K562 (cell line): ENCODE data around the gene RGN.

ENCODE experiments used
- HNRNPL ChIP-seq: fragments of 200-400 bp; formaldehyde crosslinking; IDR thresholded peaks from 2 replicates; pipeline ENCODE4 v1.6.1; 2017; ENCODE audit warnings: low read depth, mild to moderate bottlenecking, low read length
- RBFOX2 ChIP-seq: fragments of 200-400 bp; formaldehyde crosslinking; IDR thresholded peaks from 2 replicates; pipeline ENCODE4 v1.6.1; 2017; ENCODE audit warnings: low read depth, mild to moderate bottlenecking, low read length, moderate library complexity
- SMARCC2 ChIP-seq: fragments of 450-650 bp; IDR thresholded peaks from 2 replicates; pipeline ENCODE4 v1.6.1; 2017; ENCODE audit warnings: antibody characterized with exemption, moderate library complexity, mild to moderate bottlenecking, low read depth
- ZNF121 ChIP-seq: sonication (generic); formaldehyde crosslinking; conservative IDR thresholded peaks from 2 replicates; pipeline ENCODE4 v1.8.0; 2022; ENCODE audit warnings: missing genetic modification reagents
- TF ChIP-seq, protein P1 (sequence below): sonication (generic); formaldehyde crosslinking; IDR thresholded peaks from 2 replicates; pipeline ENCODE4 v1.8.1; 2023; ENCODE audit warnings: mild to moderate bottlenecking, missing genetic modification reagents
- TF ChIP-seq, protein P2 (sequence below): sonication (generic); formaldehyde crosslinking; IDR thresholded peaks from 2 replicates; pipeline ENCODE4 v1.8.0; 2022; ENCODE audit warnings: missing genetic modification reagents, mild to moderate bottlenecking, borderline replicate concordance
- TF ChIP-seq, protein P3 (sequence below): fragments of 450-650 bp; formaldehyde crosslinking; IDR thresholded peaks from 2 replicates; pipeline ENCODE4 v1.4.0; 2020; ENCODE audit warnings: mild to moderate bottlenecking, moderate library complexity
- TF ChIP-seq, protein P4 (sequence below), 3 experiments: IDR thresholded peaks in 2 of 3; conservative IDR thresholded peaks in 1 of 3; 2 replicates each; pipeline ENCODE4 v1.5.1; 2011 to 2012; ENCODE audit warnings: low read length in 3 of 3, mild to moderate bottlenecking in 3 of 3, control low read depth in 2 of 3, improper control_type of control experiment in 1 of 3, inconsistent platforms in 1 of 3, low read depth in 1 of 3, mixed read lengths in 1 of 3, moderate library complexity in 1 of 3; ENCODE audit not compliant: insufficient read depth in 2 of 3

DNA sequence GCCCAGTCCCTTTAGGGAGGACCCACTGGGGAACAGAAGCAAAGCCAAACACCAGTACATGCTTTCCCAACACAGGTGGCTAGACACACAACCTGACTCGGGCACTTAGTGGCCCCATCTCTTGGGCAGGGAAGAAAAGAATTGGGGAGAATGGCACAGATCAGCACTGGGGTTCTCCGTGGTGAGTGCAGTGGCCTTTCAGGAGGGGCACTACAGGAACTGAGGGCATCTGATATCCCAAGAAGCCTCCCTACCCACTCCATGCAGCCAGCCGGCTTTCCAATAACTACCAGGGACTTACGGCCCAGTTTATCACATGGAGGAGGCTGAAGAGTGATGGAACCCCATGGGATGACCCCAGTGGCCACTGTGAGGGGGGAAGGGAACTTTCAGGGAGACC is 23.0 kb downstream of the RGN start:
- TF ChIP-seq ZNF121 (CRISPR knock-in tag), result no peak
- TF ChIP-seq, protein P1, sequence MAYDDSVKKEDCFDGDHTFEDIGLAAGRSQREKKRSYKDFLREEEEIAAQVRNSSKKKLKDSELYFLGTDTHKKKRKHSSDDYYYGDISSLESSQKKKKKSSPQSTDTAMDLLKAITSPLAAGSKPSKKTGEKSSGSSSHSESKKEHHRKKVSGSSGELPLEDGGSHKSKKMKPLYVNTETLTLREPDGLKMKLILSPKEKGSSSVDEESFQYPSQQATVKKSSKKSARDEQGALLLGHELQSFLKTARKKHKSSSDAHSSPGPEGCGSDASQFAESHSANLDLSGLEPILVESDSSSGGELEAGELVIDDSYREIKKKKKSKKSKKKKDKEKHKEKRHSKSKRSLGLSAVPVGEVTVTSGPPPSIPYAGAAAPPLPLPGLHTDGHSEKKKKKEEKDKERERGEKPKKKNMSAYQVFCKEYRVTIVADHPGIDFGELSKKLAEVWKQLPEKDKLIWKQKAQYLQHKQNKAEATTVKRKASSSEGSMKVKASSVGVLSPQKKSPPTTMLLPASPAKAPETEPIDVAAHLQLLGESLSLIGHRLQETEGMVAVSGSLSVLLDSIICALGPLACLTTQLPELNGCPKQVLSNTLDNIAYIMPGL, result no peak
- TF ChIP-seq, protein P2, sequence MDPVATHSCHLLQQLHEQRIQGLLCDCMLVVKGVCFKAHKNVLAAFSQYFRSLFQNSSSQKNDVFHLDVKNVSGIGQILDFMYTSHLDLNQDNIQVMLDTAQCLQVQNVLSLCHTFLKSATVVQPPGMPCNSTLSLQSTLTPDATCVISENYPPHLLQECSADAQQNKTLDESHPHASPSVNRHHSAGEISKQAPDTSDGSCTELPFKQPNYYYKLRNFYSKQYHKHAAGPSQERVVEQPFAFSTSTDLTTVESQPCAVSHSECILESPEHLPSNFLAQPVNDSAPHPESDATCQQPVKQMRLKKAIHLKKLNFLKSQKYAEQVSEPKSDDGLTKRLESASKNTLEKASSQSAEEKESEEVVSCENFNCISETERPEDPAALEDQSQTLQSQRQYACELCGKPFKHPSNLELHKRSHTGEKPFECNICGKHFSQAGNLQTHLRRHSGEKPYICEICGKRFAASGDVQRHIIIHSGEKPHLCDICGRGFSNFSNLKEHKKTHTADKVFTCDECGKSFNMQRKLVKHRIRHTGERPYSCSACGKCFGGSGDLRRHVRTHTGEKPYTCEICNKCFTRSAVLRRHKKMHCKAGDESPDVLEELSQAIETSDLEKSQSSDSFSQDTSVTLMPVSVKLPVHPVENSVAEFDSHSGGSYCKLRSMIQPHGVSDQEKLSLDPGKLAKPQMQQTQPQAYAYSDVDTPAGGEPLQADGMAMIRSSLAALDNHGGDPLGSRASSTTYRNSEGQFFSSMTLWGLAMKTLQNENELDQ (CRISPR knock-in tag), result no peak
- TF ChIP-seq HNRNPL, result no peak
- TF ChIP-seq SMARCC2, result no peak
- no peak for TF ChIP-seq RBFOX2
- TF ChIP-seq, protein P3, sequence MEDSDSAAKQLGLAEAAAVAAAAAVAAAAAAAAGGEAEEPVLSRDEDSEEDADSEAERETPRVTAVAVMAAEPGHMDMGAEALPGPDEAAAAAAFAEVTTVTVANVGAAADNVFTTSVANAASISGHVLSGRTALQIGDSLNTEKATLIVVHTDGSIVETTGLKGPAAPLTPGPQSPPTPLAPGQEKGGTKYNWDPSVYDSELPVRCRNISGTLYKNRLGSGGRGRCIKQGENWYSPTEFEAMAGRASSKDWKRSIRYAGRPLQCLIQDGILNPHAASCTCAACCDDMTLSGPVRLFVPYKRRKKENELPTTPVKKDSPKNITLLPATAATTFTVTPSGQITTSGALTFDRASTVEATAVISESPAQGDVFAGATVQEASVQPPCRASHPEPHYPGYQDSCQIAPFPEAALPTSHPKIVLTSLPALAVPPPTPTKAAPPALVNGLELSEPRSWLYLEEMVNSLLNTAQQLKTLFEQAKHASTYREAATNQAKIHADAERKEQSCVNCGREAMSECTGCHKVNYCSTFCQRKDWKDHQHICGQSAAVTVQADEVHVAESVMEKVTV (CRISPR knock-in tag), result no peak
- TF ChIP-seq, protein P4, sequence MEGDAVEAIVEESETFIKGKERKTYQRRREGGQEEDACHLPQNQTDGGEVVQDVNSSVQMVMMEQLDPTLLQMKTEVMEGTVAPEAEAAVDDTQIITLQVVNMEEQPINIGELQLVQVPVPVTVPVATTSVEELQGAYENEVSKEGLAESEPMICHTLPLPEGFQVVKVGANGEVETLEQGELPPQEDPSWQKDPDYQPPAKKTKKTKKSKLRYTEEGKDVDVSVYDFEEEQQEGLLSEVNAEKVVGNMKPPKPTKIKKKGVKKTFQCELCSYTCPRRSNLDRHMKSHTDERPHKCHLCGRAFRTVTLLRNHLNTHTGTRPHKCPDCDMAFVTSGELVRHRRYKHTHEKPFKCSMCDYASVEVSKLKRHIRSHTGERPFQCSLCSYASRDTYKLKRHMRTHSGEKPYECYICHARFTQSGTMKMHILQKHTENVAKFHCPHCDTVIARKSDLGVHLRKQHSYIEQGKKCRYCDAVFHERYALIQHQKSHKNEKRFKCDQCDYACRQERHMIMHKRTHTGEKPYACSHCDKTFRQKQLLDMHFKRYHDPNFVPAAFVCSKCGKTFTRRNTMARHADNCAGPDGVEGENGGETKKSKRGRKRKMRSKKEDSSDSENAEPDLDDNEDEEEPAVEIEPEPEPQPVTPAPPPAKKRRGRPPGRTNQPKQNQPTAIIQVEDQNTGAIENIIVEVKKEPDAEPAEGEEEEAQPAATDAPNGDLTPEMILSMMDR (IDR thresholded peaks at IDR 0.05 in 2 of 3, conservative IDR thresholded peaks at IDR 0.05 in 1 of 3; ENCODE audit: insufficient read depth in 2 of 3, low read depth in 1 of 3, low read length in 3 of 3), result no peak
